ENCODE data around the gene RPH3AL. TPM values are rescaled to one million over a fixed set of nuclear protein-coding genes. Genes with fewer than 3 reads are reported as not detected.
A peak's percentile ranks its signal among the peaks of the same experiment; 100 is the strongest.

The RPH3AL gene
- total and polyA plus RNA-seq, 8 donors, result 43.4 to 89.1 (median 56.0) TPM

DNA sequence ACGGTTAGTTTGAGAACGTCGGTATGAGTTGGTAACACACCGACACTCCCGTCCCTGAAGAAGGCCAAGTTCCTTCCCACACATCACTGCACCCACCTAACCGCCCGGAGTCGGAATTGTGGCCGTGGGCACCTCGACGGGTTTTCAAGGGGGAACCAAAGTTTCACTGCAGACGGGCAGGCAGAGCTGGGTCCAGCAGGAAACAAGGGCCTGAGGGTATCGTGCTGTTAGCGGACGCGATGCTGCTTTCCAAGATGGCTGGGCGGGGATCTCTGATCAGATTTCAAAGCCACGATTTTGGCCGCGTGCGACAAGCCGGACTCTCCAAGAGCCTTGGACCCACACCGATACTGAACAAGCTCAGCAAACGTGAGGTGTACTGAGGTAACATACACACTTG is 88.8 kb downstream of the RPH3AL start:
- 95 to 98% methylated on average over 24 of the region's 24 CpGs for WGBS, 2 donors
- Histone ChIP-seq H3K36me3 (peaks cover 0 to 16% (median 9%) of the 10 kb centered on the region in 3 donors), H3K4me3 (no peak overlapping the region), H3K9me3 (no peaks in the 10 kb centered on the region), H3K27me3 (no peaks in the 10 kb centered on the region), H3K27ac (no peak overlapping the region), H3K4me1 (no peaks in the 10 kb centered on the region)
- TF ChIP-seq, protein P1, sequence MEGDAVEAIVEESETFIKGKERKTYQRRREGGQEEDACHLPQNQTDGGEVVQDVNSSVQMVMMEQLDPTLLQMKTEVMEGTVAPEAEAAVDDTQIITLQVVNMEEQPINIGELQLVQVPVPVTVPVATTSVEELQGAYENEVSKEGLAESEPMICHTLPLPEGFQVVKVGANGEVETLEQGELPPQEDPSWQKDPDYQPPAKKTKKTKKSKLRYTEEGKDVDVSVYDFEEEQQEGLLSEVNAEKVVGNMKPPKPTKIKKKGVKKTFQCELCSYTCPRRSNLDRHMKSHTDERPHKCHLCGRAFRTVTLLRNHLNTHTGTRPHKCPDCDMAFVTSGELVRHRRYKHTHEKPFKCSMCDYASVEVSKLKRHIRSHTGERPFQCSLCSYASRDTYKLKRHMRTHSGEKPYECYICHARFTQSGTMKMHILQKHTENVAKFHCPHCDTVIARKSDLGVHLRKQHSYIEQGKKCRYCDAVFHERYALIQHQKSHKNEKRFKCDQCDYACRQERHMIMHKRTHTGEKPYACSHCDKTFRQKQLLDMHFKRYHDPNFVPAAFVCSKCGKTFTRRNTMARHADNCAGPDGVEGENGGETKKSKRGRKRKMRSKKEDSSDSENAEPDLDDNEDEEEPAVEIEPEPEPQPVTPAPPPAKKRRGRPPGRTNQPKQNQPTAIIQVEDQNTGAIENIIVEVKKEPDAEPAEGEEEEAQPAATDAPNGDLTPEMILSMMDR (IDR thresholded peaks at IDR 0.05), result no peak
- intact Hi-C loops (cut with DNase I), result no loop called here
- ATAC-seq (no peak), DNase-seq (peak in 4 of 6 donors; percentile 7 to 32 (median 16)), FAIRE-seq (no peak)

DNA sequence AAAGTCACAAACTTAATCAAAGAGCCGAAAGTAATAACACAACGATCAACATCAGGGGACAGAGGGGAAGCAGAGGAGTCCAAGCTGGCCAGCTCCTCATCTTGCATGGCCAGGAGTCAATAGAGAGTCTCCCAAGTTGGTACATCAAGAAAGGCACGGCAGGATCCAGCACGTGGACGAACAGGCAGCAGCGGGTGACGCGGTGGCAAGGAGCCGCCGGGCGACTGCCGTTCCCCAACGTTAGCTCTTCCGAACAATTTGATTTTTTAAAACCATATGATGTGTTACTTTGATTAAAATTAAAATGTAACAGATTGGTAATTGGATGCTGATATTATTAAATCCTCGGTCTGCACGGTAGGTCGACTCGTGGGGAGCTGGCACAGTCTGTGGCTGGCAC is 89.3 kb downstream of the RPH3AL start:
- Histone ChIP-seq H3K27ac (no peak overlapping the region), H3K36me3 (peaks cover 0 to 16% (median 9%) of the 10 kb centered on the region in 3 donors), H3K4me3 (no peak overlapping the region), H3K9me3 (no peaks in the 10 kb centered on the region), H3K4me1 (no peaks in the 10 kb centered on the region), H3K27me3 (no peaks in the 10 kb centered on the region)
- ATAC-seq (no peak), DNase-seq (peak in 3 of 6 donors; percentile 1 to 15 (median 5)), FAIRE-seq (no peak)
- TF ChIP-seq, protein P1 (IDR thresholded peaks at IDR 0.05), result no peak
- WGBS, 2 donors, result 95 to 99% methylated on average over 18 of the region's 18 CpGs
- intact Hi-C loops (cut with DNase I), result no loop called here

DNA sequence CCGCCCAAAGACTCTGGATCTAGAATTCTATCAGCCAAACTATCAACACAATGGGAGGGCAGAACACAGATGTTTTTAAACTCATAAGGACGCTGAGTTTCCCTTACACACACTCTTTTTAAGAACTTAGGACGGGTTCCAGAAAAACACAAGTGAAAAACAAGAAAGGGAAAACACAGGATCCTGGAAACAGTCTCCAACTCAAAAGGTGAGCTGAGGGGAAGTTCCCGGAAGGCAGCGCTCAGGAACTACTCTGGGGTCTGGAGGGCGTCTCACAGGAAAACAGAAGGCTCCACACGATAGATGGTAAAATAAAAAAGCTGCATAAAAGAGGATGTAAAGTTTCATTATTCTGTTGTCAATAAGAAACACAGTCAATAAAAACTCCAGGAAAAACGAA is 91.0 kb downstream of the RPH3AL start:
- Histone ChIP-seq H3K4me3 (no peak overlapping the region), H3K27ac (no peak overlapping the region), H3K27me3 (no peaks in the 10 kb centered on the region), H3K36me3 (peaks cover 0 to 16% (median 9%) of the 10 kb centered on the region in 3 donors), H3K4me1 (no peaks in the 10 kb centered on the region), H3K9me3 (no peaks in the 10 kb centered on the region)
- no peak for FAIRE-seq
- 77 to 83% methylated on average over 8 of the region's 8 CpGs for WGBS, 2 donors
- no peak for ATAC-seq
- TF ChIP-seq, protein P1 (IDR thresholded peaks at IDR 0.05), result no peak
- intact Hi-C loops (cut with DNase I), result no loop called here
- no peak for DNase-seq

DNA sequence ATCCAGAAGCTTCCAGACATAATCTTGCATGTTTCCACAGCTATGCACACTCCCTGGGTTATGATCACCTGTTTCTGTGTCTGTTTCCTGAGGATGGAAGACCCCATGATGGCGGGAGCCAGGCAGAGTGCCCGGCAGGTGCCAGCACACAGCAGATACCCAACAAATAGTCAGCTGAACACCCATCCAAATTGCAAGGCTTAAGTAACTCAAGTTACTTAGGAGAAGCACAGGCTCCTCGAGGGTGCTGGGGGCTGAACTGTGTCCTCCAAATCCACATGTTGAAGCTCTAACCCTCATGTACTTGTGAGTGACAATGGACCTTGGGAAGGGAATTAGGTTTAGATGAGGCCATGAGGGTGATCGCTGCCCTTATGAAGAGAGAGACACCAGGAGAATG is 91.7 kb downstream of the RPH3AL start:
- 84 to 92% methylated on average over 4 of the region's 4 CpGs for WGBS, 2 donors
- TF ChIP-seq, protein P1 (IDR thresholded peaks at IDR 0.05), result no peak
- no peak overlapping the region for H3K4me3 ChIP-seq
- H3K9me3 ChIP-seq, result no peaks in the 10 kb centered on the region
- no peaks in the 10 kb centered on the region for H3K27me3 ChIP-seq
- H3K36me3 ChIP-seq, result peaks cover 0 to 16% (median 9%) of the 10 kb centered on the region in 3 donors
- intact Hi-C loops (cut with DNase I), result no loop called here
- DNase-seq (peak in 2 of 6 donors; percentile 3 to 24), ATAC-seq (no peak), FAIRE-seq (no peak)
- H3K27ac ChIP-seq, result no peak overlapping the region
- no peaks in the 10 kb centered on the region for H3K4me1 ChIP-seq

DNA sequence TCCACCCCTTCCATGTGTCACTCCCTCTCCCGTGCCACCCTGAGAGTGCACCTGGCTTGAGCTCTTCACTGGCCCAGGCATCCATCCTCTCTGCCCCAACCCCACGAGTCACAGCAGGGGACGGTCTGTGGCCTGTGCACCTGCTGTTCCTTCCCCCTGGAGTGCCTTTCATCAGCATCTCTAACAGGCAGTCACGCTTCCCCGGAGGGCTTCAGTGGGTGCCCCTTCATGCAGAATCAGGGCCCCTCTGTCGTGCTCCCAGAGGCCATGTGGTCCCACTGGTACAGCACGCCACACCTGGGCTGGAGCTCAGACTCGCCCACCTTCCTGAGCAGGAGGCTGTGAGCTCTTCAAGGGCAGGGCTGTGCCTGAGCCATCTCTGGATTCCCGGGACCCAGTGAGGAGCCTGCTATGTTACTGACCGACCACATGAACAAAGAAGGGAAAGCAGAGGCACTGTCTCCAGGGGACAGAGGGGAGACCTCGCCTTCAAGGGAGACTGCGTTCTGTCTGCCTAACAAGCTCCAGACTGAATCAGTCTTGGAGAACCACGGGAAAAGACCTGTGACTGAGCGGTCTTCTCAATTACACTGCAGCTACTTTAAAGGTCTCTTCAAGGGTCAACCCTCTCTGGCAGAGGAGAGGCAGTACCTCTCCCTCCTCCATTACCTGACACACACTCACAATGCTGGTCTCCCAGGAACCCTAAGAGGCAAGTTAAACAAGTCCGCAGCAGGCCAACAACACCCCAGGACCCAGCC is 92.4 kb downstream of the RPH3AL start:
- Histone ChIP-seq H3K27me3 (no peaks in the 10 kb centered on the region), H3K27ac (no peak overlapping the region), H3K4me3 (no peak overlapping the region), H3K9me3 (no peaks in the 10 kb centered on the region), H3K4me1 (no peaks in the 10 kb centered on the region), H3K36me3 (peaks cover 0 to 16% (median 9%) of the 10 kb centered on the region in 3 donors)
- peak; percentile 15 to 31 (median 23) for ATAC-seq
- WGBS, 2 donors, result 77 to 85% methylated on average over 15 of the region's 15 CpGs
- TF ChIP-seq, protein P1 (IDR thresholded peaks at IDR 0.05), result no peak
- intact Hi-C loops (cut with DNase I), result no loop called here
- DNase-seq, result peak in 3 of 6 donors; percentile 7 to 43 (median 39)
- no peak for FAIRE-seq
